Mucosa of descending colon (tissue), 3 donors: ENCODE measurements around the gene SPAG7. TPM values are rescaled to one million over a fixed set of nuclear protein-coding genes. Genes with fewer than 3 reads are reported as not detected.

Source experiments
- ATAC-seq: fragments of 200-7000 bp; cut with Tn5 transposase; one replicate; pipeline ENCODE4 v1.9.1; 2020; ENCODE audit warnings: mild to moderate bottlenecking, moderate library complexity
- DNase-seq, 3 donors: peaks; one replicate each; pipeline ENCODE4 v3.0.0-alpha.2; 2020
- H3K36me3 ChIP-seq: fragments of 200-600 bp; one replicate; pipeline ENCODE4 v1.8.0; 2021; ENCODE audit warnings: low read depth, mild to moderate bottlenecking
- H3K4me1 ChIP-seq: fragments of 200-600 bp; one replicate; pipeline ENCODE4 v1.8.0; 2021; ENCODE audit warnings: low read depth, mild to moderate bottlenecking
- H3K4me3 ChIP-seq: fragments of 200-600 bp; one replicate; pipeline ENCODE4 v1.8.0; 2021; ENCODE audit warnings: mild to moderate bottlenecking
- H3K9me3 ChIP-seq: fragments of 200-600 bp; one replicate; pipeline ENCODE4 v1.8.0; 2021; ENCODE audit warnings: mild to moderate bottlenecking
- CTCF ChIP-seq: fragments of 200-600 bp; IDR thresholded peaks from one replicate; pipeline ENCODE4 v1.8.0; 2022; ENCODE audit warnings: antibody characterized with exemption, mild to moderate bottlenecking
- intact Hi-C, 2 donors: fragments of 100-400 bp; cut with DNase I in 1 of 2; cut with micrococcal nuclease in 1 of 2; formaldehyde crosslinking; loops; one replicate each; pipeline versions ENCODE4 v1.11.0 to v1.11.1; 2022; cut with DNase I, micrococcal nuclease
- total RNA-seq, 3 donors: library from RNA; stranded (reverse); fragmentation: NEBNext Ultra II Directional in 2 of 3; extraction: Animal tissue kit (Norgen Biotek cat#: 25700) in 2 of 3; gene quantifications; one replicate each; pipeline versions ENCODE4 v1.2.1 to v1.2.4, GENCODE V29; 2021 to 2023
- donor health status: DM: no; HTN: no; CAD: no; lungs with moderate emphysema.
- donor health status: DM: no; HTN: no; CAD: no.
- donor health status: DM: no; HTN: yes; CAD: no.

SPAG7 gene
- total RNA-seq, 3 donors from 2014 or later: 41.3 to 54.0 (median 51.7) TPM

GRCh38 chr17:4972322-4972721, 4.7 kb upstream of the SPAG7 start:
- no peak overlapping the region for H3K4me3 ChIP-seq
- DNase-seq: no peak
- H3K9me3 ChIP-seq: no peaks in the 10 kb centered on the region
- no peak for TF ChIP-seq CTCF
- H3K36me3 ChIP-seq: peaks cover 5% of the 10 kb centered on the region
- intact Hi-C loops: no loop called here
- ATAC-seq: no peak
- H3K4me1 ChIP-seq: no peaks in the 10 kb centered on the region

- DNase-seq (no peak), ATAC-seq (no peak)
- Histone ChIP-seq H3K36me3 (peaks cover 8% of the 10 kb centered on the region), H3K4me1 (no peaks in the 10 kb centered on the region), H3K4me3 (no peak overlapping the region), H3K9me3 (no peaks in the 10 kb centered on the region)
- intact Hi-C loops: no loop called here
- no peak for TF ChIP-seq CTCF
Observed at GRCh38 chr17:4971826-4972225, 4.2 kb upstream of the SPAG7 start.

- intact Hi-C loops: no loop called here
- TF ChIP-seq CTCF: no peak
- Histone ChIP-seq H3K36me3 (peaks cover 8% of the 10 kb centered on the region), H3K4me3 (no peak overlapping the region), H3K4me1 (peaks cover 8% of the 10 kb centered on the region), H3K9me3 (no peaks in the 10 kb centered on the region)
- no peak for DNase-seq
- no peak for ATAC-seq
Observed at GRCh38 chr17:4970273-4970672, 2.7 kb upstream of the SPAG7 start.

GRCh38 chr17:4969551-4970173, 2.0 kb upstream of the SPAG7 start:
- intact Hi-C loops: no loop called here
- Histone ChIP-seq H3K9me3 (no peaks in the 10 kb centered on the region), H3K4me1 (peaks cover 8% of the 10 kb centered on the region), H3K36me3 (peaks cover 8% of the 10 kb centered on the region), H3K4me3 (no peak overlapping the region)
- TF ChIP-seq CTCF: no peak
- ATAC-seq (no peak), DNase-seq (no peak)

GRCh38 chr17:4969047-4969550, 1.5 kb upstream of the SPAG7 start:
- Histone ChIP-seq H3K4me1 (peaks cover 8% of the 10 kb centered on the region), H3K36me3 (peaks cover 8% of the 10 kb centered on the region), H3K9me3 (no peaks in the 10 kb centered on the region), H3K4me3 (no peak overlapping the region)
- ATAC-seq: no peak
- intact Hi-C loops: no loop called here
- peak in 1 of 3 donors; percentile 63 for DNase-seq
- TF ChIP-seq CTCF: no peak
